ENCODE results near the gene TBC1D8. TPM values are rescaled to one million over a fixed set of nuclear protein-coding genes. Genes with fewer than 3 reads are reported as not detected.
"Not testable (repeated sequence)": the region's sequence is repeated elsewhere in the genome, so short reads cannot be mapped to it uniquely, and the experiment has no call there.

TBC1D8 gene
- total RNA-seq, 4 donors from 2014 or later = 22.2 to 68.0 (median 31.9) TPM

GRCh38 chr2:101057051-101057933 is 93.9 kb downstream of the TBC1D8 start:
- DNase-seq (ENCODE audit: low spot score) (no peak), ATAC-seq (ENCODE audit: low FRiP score) (no peak)
- TF ChIP-seq CTCF (IDR thresholded peaks at IDR 0.05) = no peak

- ATAC-seq (ENCODE audit: low FRiP score) (no peak), DNase-seq (ENCODE audit: low spot score) (no peak)
- no peak for TF ChIP-seq CTCF (IDR thresholded peaks at IDR 0.05)
Observed at GRCh38 chr2:101053117-101053516, 98.1 kb downstream of the TBC1D8 start.

- ATAC-seq (ENCODE audit: low FRiP score) (no peak), DNase-seq (ENCODE audit: low spot score) (no peak)
- no peak for TF ChIP-seq CTCF (IDR thresholded peaks at IDR 0.05)
Observed at GRCh38 chr2:101052147-101052546, 99.0 kb downstream of the TBC1D8 start.

- not testable (repeated sequence) for ATAC-seq (ENCODE audit: low FRiP score); DNase-seq (ENCODE audit: low spot score)
Observed at GRCh38 chr2:101050886-101051285, 100.3 kb downstream of the TBC1D8 start.

GRCh38 chr2:101048756-101049155 is 102.4 kb downstream of the TBC1D8 start:
- DNase-seq (ENCODE audit: low spot score) (no peak), ATAC-seq (ENCODE audit: low FRiP score) (no peak)
- TF ChIP-seq CTCF (IDR thresholded peaks at IDR 0.05) = no peak

- no peak for TF ChIP-seq CTCF (IDR thresholded peaks at IDR 0.05)
- DNase-seq (ENCODE audit: low spot score) (no peak), ATAC-seq (ENCODE audit: low FRiP score) (peak; percentile 42)
Observed at GRCh38 chr2:101047774-101048173, 103.4 kb downstream of the TBC1D8 start.

- TF ChIP-seq CTCF (IDR thresholded peaks at IDR 0.05) = no peak
- ATAC-seq (ENCODE audit: low FRiP score) (peak; percentile 92), DNase-seq (ENCODE audit: low spot score) (no peak)
Observed at GRCh38 chr2:101047075-101047766, 104.0 kb downstream of the TBC1D8 start.
